H1 (cell line): Measurements from ENCODE around the gene CEP120. TPM values are rescaled to one million over a fixed set of nuclear protein-coding genes. Genes with fewer than 3 reads are reported as not detected.

ENCODE experiments used
- polyA plus RNA-seq, 7 experiments: library from polyadenylated mRNA; depleted of rRNA in 3 of 7; stranded (reverse) in 5 of 7; unstranded in 2 of 7; fragments of >200 nt in 5 of 7; fragments of 200-250 nt in 2 of 7; gene quantifications; 1 replicate in 5 of 7; 2 replicates in 1 of 7; 4 replicates in 1 of 7; pipeline versions ENCODE4 v1.2.1 to v1.2.3, GENCODE V29; 2011 to 2013; ENCODE audit warnings: missing spikeins in 2 of 7, mixed read lengths in 2 of 7
- total RNA-seq: library from RNA; stranded (reverse); fragmentation: NEBNext Ultra II Directional; extraction: Animal tissue kit (Norgen Biotek cat#: 25700); gene quantifications from 2 replicates; pipeline ENCODE4 v1.2.1, GENCODE V29; 2021
- TF ChIP-seq, protein P1 (sequence below): fragments of 300-600 bp; sonication (generic); IDR thresholded peaks from 2 replicates; pipeline ENCODE4 v1.7.1; 2012; ENCODE audit warnings: low read length, moderate library complexity, mild to moderate bottlenecking, inconsistent platforms; ENCODE audit not compliant: insufficient replicate concordance

Gene CEP120
- total and polyA plus RNA-seq, 2 of the 8 experiments (the other 6 are each of a cell fraction or from before 2014, with no cell fraction given), result 9.3 to 17.9 TPM

DNA sequence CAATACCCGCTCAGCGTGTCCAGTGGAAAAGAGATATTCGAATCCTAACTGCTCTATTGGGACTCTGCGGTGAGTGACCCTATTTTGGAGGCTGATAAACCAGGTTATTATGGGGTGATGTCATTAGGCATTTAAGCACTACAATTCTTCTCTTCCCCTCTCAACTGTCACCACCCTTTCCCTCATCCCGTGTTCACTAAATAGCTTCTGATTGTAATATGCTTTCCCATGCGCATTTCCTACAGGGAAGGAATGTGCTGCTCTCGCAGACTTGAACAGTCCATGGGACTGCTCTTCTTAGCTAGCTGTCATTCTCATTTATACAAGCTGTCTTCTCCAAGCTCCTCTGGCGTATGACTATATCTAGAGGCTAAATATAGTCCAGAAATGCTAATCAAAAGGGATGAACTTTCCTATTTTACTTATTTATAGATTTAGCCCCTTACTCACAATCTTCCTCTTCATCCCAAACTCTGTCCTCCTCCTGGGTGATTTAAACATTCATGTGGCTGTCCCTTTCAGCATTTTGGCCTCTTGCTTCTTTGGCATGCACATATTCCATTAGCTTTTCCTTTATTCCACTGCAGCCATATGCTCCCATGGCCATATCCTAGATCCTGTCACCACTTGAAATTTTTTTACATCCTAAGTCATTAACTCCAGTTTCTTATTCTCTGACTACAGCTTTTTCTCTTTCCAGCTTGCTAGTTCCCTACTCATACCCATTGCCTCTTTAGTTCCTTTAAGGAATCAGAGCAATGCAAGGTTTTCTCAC, 49.1 kb upstream of the CEP120 start (continued):
- TF ChIP-seq, protein P1, sequence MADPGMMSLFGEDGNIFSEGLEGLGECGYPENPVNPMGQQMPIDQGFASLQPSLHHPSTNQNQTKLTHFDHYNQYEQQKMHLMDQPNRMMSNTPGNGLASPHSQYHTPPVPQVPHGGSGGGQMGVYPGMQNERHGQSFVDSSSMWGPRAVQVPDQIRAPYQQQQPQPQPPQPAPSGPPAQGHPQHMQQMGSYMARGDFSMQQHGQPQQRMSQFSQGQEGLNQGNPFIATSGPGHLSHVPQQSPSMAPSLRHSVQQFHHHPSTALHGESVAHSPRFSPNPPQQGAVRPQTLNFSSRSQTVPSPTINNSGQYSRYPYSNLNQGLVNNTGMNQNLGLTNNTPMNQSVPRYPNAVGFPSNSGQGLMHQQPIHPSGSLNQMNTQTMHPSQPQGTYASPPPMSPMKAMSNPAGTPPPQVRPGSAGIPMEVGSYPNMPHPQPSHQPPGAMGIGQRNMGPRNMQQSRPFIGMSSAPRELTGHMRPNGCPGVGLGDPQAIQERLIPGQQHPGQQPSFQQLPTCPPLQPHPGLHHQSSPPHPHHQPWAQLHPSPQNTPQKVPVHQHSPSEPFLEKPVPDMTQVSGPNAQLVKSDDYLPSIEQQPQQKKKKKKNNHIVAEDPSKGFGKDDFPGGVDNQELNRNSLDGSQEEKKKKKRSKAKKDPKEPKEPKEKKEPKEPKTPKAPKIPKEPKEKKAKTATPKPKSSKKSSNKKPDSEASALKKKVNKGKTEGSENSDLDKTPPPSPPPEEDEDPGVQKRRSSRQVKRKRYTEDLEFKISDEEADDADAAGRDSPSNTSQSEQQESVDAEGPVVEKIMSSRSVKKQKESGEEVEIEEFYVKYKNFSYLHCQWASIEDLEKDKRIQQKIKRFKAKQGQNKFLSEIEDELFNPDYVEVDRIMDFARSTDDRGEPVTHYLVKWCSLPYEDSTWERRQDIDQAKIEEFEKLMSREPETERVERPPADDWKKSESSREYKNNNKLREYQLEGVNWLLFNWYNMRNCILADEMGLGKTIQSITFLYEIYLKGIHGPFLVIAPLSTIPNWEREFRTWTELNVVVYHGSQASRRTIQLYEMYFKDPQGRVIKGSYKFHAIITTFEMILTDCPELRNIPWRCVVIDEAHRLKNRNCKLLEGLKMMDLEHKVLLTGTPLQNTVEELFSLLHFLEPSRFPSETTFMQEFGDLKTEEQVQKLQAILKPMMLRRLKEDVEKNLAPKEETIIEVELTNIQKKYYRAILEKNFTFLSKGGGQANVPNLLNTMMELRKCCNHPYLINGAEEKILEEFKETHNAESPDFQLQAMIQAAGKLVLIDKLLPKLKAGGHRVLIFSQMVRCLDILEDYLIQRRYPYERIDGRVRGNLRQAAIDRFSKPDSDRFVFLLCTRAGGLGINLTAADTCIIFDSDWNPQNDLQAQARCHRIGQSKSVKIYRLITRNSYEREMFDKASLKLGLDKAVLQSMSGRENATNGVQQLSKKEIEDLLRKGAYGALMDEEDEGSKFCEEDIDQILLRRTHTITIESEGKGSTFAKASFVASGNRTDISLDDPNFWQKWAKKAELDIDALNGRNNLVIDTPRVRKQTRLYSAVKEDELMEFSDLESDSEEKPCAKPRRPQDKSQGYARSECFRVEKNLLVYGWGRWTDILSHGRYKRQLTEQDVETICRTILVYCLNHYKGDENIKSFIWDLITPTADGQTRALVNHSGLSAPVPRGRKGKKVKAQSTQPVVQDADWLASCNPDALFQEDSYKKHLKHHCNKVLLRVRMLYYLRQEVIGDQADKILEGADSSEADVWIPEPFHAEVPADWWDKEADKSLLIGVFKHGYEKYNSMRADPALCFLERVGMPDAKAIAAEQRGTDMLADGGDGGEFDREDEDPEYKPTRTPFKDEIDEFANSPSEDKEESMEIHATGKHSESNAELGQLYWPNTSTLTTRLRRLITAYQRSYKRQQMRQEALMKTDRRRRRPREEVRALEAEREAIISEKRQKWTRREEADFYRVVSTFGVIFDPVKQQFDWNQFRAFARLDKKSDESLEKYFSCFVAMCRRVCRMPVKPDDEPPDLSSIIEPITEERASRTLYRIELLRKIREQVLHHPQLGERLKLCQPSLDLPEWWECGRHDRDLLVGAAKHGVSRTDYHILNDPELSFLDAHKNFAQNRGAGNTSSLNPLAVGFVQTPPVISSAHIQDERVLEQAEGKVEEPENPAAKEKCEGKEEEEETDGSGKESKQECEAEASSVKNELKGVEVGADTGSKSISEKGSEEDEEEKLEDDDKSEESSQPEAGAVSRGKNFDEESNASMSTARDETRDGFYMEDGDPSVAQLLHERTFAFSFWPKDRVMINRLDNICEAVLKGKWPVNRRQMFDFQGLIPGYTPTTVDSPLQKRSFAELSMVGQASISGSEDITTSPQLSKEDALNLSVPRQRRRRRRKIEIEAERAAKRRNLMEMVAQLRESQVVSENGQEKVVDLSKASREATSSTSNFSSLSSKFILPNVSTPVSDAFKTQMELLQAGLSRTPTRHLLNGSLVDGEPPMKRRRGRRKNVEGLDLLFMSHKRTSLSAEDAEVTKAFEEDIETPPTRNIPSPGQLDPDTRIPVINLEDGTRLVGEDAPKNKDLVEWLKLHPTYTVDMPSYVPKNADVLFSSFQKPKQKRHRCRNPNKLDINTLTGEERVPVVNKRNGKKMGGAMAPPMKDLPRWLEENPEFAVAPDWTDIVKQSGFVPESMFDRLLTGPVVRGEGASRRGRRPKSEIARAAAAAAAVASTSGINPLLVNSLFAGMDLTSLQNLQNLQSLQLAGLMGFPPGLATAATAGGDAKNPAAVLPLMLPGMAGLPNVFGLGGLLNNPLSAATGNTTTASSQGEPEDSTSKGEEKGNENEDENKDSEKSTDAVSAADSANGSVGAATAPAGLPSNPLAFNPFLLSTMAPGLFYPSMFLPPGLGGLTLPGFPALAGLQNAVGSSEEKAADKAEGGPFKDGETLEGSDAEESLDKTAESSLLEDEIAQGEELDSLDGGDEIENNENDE, result no peak
- TF ChIP-seq, all 59 proteins: peak for 0
